KMS-11 (cell line): ENCODE data around the gene GYS1.

ENCODE experiments used
- H2AFZ ChIP-seq: fragments of 200-600 bp; sonication (generic); 2 replicates; pipeline ENCODE4 v1.6.1; 2016; ENCODE audit warnings: antibody characterized with exemption, mixed run types, low read depth
- H3K27ac ChIP-seq: fragments of 200-600 bp; sonication (generic); 2 replicates; pipeline ENCODE4 v1.6.1; 2016; ENCODE audit warnings: mild to moderate bottlenecking, mixed run types
- H3K27me3 ChIP-seq: fragments of 200-600 bp; sonication (generic); 2 replicates; pipeline ENCODE4 v1.6.1; 2017; ENCODE audit warnings: mild to moderate bottlenecking, low read depth, mixed run types, moderate library complexity; ENCODE audit not compliant: insufficient read depth
- H3K36me3 ChIP-seq: fragments of 200-600 bp; sonication (generic); 2 replicates; pipeline ENCODE4 v1.6.1; 2017; ENCODE audit warnings: mild to moderate bottlenecking, mixed run types; ENCODE audit not compliant: insufficient read depth
- H3K4me1 ChIP-seq: fragments of 200-600 bp; sonication (generic); 2 replicates; pipeline ENCODE4 v1.6.1; 2016; ENCODE audit warnings: mild to moderate bottlenecking, low read depth, mixed run types; ENCODE audit not compliant: poor library complexity, severe bottlenecking
- H3K4me2 ChIP-seq: fragments of 200-600 bp; sonication (generic); 2 replicates; pipeline ENCODE4 v1.7.0; 2016; ENCODE audit warnings: mild to moderate bottlenecking, mixed run types
- H3K4me3 ChIP-seq: fragments of 200-600 bp; sonication (generic); IDR thresholded peaks from 2 replicates; pipeline ENCODE4 v1.6.1; 2017; ENCODE audit warnings: low read depth, low read length, mixed read lengths; ENCODE audit not compliant: insufficient read depth
- H3K79me2 ChIP-seq: fragments of 200-600 bp; sonication (generic); 2 replicates; pipeline ENCODE4 v1.6.1; 2016; ENCODE audit warnings: low read depth, mixed run types; ENCODE audit not compliant: insufficient read depth
- H3K9ac ChIP-seq: fragments of 200-600 bp; sonication (generic); 2 replicates; pipeline ENCODE4 v1.6.1; 2016; ENCODE audit warnings: mild to moderate bottlenecking, mixed run types
- H4K20me1 ChIP-seq: fragments of 200-600 bp; sonication (generic); 2 replicates; pipeline ENCODE4 v1.6.1; 2016; ENCODE audit warnings: mild to moderate bottlenecking, mixed run types; ENCODE audit not compliant: insufficient read depth
- TF ChIP-seq, protein P1 (sequence below): fragments of 200-600 bp; sonication (generic); conservative IDR thresholded peaks from 2 replicates; pipeline ENCODE4 v1.6.1; 2017; ENCODE audit warnings: low read depth, mild to moderate bottlenecking, antibody characterized with exemption, low read length, moderate library complexity, mixed read lengths

GYS1 gene

DNA sequence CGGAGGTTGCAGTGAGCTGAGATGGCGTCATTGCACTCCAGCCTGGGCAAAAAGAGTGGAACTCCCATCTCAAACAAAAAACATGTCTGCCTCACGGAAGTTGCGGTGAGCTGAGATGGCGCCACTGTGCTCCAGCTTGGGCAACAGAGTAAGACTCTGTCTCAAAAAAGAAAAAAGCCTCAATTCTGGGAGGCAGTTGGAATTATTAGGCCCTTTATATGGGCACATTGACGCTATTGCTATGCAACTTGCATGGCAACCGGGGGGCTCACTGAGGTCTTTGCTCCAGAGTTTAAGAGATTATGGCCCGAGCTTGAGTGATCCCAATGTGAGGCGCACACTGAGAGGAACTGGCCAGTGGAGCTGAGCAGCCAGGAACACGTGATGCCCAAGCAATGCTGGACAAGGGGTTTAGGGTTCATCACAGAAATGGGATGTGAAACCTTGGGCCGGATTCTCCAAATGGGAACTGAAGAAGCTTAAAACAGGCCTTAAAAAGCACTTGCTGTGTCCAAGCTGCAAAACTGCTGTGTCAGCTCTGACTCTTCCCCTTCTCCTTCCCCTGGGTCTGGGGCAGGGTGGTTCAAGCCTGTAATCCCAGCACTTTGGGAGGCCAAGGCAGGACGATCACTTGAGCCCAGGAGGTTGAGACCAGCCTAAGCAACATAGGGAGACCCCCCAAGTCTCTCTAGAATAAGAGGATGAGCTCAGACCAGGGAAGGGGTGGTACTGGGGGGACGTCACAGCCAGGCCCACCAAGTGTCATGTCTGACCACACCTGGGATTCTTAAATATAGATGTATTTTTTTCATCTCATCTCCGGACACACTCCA, 25.5 kb downstream of the GYS1 start:
- H2AFZ ChIP-seq = no peak overlapping the region
- no peak overlapping the region for H3K4me3 ChIP-seq
- peaks cover 11% of the 10 kb centered on the region for H3K79me2 ChIP-seq
- TF ChIP-seq, protein P1, sequence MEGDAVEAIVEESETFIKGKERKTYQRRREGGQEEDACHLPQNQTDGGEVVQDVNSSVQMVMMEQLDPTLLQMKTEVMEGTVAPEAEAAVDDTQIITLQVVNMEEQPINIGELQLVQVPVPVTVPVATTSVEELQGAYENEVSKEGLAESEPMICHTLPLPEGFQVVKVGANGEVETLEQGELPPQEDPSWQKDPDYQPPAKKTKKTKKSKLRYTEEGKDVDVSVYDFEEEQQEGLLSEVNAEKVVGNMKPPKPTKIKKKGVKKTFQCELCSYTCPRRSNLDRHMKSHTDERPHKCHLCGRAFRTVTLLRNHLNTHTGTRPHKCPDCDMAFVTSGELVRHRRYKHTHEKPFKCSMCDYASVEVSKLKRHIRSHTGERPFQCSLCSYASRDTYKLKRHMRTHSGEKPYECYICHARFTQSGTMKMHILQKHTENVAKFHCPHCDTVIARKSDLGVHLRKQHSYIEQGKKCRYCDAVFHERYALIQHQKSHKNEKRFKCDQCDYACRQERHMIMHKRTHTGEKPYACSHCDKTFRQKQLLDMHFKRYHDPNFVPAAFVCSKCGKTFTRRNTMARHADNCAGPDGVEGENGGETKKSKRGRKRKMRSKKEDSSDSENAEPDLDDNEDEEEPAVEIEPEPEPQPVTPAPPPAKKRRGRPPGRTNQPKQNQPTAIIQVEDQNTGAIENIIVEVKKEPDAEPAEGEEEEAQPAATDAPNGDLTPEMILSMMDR = no peak
- peaks cover 33% of the 10 kb centered on the region for H3K4me1 ChIP-seq
- H3K9ac ChIP-seq = no peak overlapping the region
- no peaks in the 10 kb centered on the region for H3K36me3 ChIP-seq
- H3K27me3 ChIP-seq = no peaks in the 10 kb centered on the region
- no peak overlapping the region for H3K27ac ChIP-seq
- peak overlapping the region; percentile 99; the same call in 1 of the 2 replicates for H3K4me2 ChIP-seq
- no peaks in the 10 kb centered on the region for H4K20me1 ChIP-seq

DNA sequence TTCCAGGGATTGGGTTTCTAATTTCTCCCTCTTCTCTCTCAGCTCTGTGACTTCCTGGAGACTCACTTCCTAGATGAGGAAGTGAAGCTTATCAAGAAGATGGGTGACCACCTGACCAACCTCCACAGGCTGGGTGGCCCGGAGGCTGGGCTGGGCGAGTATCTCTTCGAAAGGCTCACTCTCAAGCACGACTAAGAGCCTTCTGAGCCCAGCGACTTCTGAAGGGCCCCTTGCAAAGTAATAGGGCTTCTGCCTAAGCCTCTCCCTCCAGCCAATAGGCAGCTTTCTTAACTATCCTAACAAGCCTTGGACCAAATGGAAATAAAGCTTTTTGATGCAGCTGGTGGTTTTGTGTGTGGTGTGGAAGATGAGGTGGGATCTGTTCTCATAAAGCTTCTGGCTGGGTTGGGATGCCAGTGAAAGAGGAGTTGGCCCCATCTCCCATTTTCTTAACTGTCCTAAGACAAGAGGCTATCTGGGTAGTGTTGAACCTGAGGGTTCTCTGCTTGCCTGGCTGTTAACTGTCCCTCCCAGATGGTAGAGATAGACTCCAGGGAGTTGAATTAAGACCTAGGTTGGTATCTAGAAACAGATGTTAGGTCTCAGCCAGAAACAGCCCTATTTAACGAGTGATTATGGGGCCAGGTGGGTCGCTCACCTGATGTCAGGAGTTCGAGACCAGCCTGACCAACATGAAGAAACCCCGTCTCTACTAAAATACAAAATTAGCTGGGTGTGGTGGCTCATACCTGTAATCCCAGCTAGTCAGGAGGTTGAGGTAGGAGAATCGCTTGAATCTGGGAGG, 26.4 kb downstream of the GYS1 start:
- TF ChIP-seq, protein P1 = no peak
- peaks cover 11% of the 10 kb centered on the region for H3K79me2 ChIP-seq
- H3K4me2 ChIP-seq = peak overlapping the region; percentile 99
- no peaks in the 10 kb centered on the region for H3K27me3 ChIP-seq
- peak overlapping the region; percentile 73; the same call in 1 of the 2 replicates for H3K27ac ChIP-seq
- H4K20me1 ChIP-seq = no peaks in the 10 kb centered on the region
- no peak overlapping the region for H2AFZ ChIP-seq
- no peaks in the 10 kb centered on the region for H3K36me3 ChIP-seq
- no peak overlapping the region for H3K4me3 ChIP-seq
- H3K4me1 ChIP-seq = peaks cover 39% of the 10 kb centered on the region
- H3K9ac ChIP-seq = peak overlapping the region; percentile 67; the same call in 1 of the 2 replicates

DNA sequence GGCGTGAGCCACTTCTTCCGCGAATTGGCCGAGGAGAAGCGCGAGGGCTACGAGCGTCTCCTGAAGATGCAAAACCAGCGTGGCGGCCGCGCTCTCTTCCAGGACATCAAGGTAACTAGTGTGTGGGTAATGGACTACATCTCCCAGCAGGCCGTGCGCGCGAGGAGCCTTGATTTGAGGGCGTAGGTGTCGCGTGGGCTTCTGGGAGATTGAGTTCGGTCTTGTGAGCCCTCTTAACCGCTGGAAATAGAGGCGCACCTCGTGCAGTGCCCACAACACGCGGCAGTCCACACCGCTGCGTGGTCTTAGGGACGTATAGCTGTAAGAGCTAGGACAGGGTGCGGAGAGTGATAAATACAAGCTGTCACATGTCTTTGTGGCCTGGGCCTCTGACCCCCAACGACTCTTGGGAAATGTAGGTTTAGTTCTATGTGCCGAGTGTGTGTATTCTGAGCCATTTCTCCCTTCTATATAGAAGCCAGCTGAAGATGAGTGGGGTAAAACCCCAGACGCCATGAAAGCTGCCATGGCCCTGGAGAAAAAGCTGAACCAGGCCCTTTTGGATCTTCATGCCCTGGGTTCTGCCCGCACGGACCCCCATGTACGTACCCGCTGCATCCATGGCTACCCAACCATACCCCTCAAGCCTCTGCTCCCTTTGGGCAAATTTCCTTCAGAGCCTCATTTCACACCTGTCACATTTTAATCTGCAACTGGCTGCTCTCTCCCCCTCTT, 27.1 kb downstream of the GYS1 start:
- H3K27me3 ChIP-seq = no peaks in the 10 kb centered on the region
- peaks cover 39% of the 10 kb centered on the region for H3K4me1 ChIP-seq
- peak overlapping the region; percentile 43 for H2AFZ ChIP-seq
- peak overlapping the region; percentile 67 for H3K9ac ChIP-seq
- peak overlapping the region; percentile 73 for H3K27ac ChIP-seq
- H3K4me3 ChIP-seq = no peak overlapping the region
- no peaks in the 10 kb centered on the region for H4K20me1 ChIP-seq
- no peaks in the 10 kb centered on the region for H3K36me3 ChIP-seq
- TF ChIP-seq, protein P1 = no peak
- peaks cover 11% of the 10 kb centered on the region for H3K79me2 ChIP-seq
- peak overlapping the region; percentile 99 for H3K4me2 ChIP-seq

DNA sequence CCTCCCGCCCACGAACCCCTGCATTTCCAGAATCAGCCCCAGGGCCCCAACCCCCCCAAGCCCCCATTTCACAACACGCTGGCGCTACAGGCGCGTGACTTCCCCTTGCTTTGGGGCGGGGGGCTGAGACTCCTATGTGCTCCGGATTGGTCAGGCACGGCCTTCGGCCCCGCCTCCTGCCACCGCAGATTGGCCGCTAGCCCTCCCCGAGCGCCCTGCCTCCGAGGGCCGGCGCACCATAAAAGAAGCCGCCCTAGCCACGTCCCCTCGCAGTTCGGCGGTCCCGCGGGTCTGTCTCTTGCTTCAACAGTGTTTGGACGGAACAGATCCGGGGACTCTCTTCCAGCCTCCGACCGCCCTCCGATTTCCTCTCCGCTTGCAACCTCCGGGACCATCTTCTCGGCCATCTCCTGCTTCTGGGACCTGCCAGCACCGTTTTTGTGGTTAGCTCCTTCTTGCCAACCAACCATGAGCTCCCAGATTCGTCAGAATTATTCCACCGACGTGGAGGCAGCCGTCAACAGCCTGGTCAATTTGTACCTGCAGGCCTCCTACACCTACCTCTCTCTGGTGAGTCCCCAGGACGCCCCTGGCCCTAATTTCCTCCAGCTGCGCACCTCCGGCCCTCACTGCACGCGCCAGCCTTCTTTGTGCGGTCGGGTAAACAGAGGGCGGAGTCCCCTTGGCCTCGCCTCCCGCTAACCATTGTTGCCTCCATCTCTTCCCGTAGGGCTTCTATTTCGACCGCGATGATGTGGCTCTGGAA, 27.9 kb downstream of the GYS1 start, which contains the start of gene FTL:
TSS of gene FTL (plus strand) at position 270 of the 766 bp plus-strand sequence. CDS start at position 469, 199 bp downstream.
- no peaks in the 10 kb centered on the region for H4K20me1 ChIP-seq
- peak within 1 kb of the TSS; percentile 99 for H3K4me2 ChIP-seq
- no peak within 1 kb of the TSS for H3K4me3 ChIP-seq
- no peaks in the 10 kb centered on the region for H3K36me3 ChIP-seq
- TF ChIP-seq, protein P1 = no peak
- H3K27me3 ChIP-seq = no peaks in the 10 kb centered on the region
- peaks cover 39% of the 10 kb centered on the region for H3K4me1 ChIP-seq
- H2AFZ ChIP-seq = peak within 1 kb of the TSS; percentile 43
- H3K9ac ChIP-seq = peak within 1 kb of the TSS; percentile 67
- peaks cover 11% of the 10 kb centered on the region for H3K79me2 ChIP-seq
- peak within 1 kb of the TSS; percentile 73 for H3K27ac ChIP-seq
